GM19035 (cell line): Measurements from ENCODE around the gene LBH.

Experiments
- ATAC-seq: cut with Tn5 transposase; IDR thresholded peaks from one replicate; pipeline ENCODE4 v1.9.1; 2021; ENCODE audit not compliant: unreplicated experiment

Gene LBH

DNA sequence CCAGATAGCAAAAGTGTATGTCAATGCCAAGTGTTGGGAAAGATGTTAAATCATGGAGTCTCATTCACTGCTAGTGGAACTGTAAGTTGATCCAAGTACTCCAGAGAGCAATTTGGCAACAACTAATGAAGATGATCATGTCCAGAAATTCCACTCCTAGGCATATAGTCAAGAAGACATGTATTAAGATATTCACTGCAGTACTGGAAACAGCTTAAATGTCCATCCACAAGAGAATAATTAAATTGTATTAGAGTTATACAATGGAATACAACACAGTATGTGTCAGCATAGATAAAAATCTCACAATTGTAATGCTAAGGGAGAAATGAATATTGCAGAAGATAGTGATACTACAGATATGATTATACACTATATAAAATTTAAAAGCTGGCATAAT, 15.2 kb upstream of the LBH start:
- ATAC-seq = no peak

DNA sequence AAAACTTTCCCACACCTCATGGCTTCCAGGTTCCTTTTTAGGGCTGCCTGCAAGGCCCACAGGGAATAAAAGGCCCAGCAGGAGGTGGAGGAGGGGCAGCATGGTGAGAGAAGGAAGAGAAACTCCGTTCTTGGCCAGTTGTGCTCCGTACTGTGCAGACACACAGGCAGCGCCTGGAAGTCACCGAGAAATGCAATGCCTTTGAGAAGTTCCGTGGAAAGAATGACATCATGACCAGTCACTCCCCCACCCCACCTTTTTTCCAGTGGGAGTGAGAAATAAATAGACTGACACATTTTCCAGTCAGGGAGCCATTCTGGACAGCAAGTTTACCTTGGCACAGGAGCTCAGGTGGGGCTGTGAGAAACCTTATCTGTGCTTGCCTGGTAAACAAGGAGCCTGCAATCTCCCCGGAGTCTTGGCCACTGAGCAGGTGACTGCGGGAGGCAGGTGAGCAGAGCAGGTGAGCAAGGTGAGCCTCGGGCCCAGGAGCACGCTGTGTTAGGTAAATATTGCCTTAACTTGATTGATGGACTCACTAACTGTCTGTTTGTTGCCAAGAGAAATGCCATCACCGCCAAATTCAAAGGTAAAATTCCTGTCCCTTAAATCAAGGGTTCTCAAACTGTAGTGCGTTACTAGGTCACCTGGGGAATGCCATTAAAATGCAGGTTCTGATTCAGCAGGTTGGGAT, 13.5 kb upstream of the LBH start:
- no peak for ATAC-seq

DNA sequence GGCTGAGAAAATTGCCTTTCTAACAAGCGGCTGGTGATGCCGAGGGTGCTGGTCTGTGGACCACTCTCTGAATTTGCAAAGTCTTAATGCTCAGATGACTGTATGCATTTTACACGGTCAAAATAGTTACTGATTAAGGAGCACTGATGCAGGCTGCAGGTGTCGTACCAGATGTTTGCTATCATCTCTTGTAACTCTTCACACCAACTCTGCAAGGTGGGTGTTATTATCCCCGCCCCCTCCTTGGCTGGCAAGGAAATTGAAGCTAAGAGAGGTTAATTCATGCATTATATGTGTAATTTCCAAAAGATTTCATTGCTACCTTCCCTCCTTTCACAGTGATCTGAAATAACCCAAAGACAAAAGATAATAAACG, 13.0 kb upstream of the LBH start:
- no peak for ATAC-seq

DNA sequence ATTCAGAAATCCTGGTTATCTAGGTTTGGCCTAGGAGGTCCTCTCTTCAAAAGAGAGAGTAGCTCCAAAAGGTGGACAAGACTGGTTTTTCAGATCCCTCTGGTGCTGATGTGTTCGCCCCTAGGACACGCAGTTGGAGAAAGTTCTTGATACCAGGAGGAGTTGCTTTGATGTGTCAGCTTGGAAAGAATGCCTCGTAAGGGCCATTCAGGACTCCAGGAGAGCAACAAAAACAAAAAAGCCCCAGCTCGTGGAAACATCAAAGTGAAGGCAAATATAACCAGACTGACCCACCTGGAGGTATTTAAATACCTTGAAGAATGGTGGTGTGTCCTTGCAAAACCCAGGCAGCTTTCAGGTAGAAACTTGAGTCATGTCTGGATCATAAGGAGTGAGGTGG, 12.5 kb upstream of the LBH start:
- no peak for ATAC-seq

DNA sequence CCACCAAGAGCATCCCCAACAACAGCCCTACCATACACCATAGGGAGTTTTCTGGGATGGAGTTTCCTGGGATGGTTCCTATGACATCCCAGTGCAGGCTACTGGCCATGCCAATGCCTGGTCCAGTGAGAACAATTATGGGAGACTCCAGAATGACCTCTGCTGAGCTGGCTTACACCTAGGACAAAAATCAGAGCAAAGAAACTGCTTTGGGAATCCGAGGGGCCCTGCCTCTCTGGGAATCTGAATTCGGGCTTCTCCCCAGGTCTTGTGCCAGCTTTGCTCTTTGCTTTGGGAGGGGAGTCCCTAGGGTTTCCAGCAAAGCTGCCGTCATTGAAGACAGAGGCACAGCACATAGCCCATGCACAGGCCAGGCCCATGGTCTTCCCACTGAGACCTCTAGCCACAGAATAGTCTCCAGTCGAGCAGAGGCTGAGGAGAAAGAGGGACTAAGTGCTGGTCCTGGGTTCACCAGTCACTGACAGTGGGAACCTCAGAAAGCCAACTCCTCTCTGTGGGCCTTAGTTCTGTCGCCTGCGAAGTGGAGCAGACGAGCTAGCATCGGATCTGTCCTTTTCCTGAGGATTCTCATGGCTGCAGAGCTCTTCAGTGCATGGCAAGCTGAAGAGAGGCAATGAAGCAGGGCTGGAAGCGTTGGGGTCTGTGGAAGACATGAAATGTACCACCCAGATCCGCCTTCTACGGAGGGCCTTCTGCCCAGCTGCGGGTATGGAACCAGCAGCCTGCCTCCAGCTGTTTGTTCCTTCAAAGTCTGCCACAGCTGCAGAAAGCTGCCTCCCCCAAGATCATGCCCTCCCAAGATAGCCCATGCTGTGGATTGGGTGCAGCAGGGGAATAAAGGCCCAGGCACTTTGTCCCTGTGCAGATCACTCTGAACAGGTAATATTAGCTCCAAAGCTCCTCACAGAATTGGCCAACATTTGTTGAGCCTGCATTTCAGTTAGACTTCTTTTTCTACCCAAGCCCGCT, 11.2 kb upstream of the LBH start:
- no peak for ATAC-seq

DNA sequence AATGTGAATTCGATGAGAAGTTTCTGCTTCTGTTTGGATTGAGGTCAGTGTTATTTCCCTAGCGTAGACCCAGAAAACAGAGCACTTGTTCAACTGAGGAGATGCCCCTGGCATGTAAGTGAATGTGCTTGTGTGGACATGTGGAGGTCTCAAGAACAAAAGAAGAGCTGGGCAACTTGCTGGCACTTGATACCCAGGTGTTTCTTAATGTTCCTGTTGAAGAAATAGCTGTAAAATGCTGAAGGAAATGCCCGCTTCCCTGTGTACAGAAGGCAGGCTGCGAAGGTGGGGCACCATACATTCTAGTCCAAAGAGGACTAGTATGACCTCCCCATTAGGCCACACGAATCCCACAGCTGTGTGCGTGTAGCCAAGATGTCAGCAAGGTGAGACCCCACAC, 9.8 kb upstream of the LBH start:
- ATAC-seq = no peak

DNA sequence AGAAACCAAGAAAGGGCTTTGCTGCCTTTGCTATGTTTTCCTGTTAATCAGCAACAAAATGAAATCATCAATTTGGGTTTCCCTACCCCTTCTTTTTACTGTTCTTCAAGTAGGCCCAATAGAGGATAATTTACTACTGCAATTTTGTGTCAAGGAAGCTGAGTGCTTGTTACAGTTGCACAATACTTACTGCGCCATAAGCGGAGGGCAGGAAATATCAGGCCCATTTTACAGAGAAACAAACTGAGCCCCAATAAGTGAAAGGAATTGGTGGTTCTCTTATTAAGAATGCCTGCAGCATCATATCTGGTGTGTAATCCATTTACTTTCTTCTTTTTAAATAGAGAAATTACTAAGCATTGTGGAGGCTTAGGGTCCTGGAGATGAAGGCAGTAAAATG, 9.3 kb upstream of the LBH start:
- no peak for ATAC-seq

DNA sequence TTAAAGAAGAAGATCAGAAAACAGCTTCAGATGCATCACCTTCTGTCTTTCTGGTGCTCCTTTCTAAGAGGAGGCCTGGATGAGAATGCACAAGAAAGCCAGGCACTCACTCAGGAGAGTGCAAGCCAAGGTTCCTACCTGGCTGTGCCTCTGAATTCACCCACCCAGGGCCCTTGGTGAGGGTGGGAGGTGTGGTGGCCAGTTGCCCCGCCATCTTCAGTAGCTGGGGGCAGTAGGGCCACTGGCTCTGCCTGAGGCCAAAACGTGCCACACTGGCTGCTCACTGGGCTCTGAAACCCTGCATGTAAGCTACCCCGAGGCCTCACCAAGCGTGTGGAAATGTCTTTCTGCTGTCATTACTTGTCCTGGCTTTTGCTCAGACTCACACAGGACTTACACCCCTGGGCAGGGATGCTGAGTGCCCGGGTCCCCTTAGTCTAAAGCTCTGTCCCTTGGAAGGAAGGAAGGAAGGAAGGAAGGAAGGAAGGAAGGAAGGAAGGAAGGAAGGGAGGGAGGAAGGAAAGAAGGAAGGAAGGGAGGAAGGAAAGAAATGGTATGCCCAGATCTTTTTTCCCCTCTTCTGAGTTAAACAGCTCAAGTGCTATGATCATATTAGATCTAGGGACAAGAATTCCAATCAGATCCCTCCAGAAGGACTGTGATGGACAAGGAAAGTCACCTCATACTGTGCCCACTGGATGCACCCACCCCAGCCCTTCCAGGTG, 8.5 kb upstream of the LBH start:
- ATAC-seq = no peak

DNA sequence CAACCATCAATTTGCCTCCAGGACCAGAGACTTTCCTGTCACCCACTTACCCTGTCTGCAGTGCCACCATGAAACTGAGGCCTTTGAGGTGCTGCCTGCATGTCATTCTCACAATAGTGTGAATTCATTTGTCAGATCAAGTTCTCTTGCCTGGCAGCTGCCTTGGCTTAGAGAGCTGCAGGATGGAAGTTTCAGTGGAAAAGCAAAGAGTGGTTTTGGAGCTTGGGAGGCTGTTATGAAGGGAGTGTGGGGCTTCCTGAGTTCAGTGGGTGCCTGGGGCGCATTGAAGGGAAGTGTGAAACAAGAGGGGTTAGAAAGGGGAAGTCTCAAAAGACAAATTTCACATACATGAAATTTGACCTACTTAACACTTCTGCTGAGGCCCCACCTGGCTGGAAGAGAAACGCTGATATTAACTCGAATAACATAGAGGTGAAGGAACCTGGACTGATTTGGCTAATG, 7.9 kb upstream of the LBH start:
- peak; percentile 43 for ATAC-seq

DNA sequence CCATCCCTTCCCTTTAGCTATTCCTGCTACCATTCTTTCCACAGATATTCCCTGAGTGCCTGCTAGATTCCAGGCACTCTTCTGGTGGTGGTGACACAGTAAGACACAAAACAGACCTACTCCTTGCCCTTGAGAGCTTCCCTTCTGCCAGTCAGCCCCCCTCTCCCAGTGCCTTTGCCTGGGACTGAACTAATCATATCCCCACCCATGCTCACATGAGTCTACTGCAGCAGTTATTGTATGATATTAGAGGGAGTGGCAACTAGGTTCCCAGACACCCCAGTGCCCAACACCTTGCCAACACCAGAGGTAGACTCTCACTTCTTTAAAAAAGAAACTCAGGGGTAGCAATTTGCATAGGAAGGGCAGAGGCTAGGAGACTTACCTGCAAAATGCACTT, 7.2 kb upstream of the LBH start:
- no peak for ATAC-seq

DNA sequence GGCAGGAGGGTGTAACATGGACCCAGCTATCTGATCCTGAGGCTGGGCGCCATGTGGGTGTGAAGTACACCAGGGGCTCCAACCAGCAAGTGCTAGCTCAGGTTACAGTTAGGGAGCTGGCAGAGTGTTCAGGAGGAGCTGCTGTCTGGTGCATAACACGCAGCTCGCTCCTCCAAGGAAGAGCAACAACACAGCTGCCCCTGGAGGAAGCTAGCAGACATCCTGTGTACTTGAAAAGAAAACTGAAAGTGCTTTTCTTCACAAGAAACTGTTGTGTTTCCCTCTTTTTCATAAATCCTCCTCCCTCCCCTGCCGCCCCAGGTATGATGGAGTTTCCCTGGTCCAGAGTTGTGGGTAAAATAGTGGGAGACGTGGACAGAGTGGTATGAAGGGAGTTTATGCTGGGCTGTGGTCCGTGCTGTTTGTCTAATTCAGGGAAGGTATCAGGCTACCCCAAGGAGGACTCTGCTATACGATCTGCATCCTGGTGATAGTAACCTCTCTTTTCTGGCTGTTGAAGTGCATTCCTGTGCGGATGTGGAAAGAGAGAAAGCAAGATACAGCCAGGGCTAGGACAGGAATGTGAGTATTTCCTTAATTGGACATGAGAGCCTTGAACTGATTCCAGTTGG, 6.1 kb upstream of the LBH start:
- ATAC-seq = peak; percentile 47

DNA sequence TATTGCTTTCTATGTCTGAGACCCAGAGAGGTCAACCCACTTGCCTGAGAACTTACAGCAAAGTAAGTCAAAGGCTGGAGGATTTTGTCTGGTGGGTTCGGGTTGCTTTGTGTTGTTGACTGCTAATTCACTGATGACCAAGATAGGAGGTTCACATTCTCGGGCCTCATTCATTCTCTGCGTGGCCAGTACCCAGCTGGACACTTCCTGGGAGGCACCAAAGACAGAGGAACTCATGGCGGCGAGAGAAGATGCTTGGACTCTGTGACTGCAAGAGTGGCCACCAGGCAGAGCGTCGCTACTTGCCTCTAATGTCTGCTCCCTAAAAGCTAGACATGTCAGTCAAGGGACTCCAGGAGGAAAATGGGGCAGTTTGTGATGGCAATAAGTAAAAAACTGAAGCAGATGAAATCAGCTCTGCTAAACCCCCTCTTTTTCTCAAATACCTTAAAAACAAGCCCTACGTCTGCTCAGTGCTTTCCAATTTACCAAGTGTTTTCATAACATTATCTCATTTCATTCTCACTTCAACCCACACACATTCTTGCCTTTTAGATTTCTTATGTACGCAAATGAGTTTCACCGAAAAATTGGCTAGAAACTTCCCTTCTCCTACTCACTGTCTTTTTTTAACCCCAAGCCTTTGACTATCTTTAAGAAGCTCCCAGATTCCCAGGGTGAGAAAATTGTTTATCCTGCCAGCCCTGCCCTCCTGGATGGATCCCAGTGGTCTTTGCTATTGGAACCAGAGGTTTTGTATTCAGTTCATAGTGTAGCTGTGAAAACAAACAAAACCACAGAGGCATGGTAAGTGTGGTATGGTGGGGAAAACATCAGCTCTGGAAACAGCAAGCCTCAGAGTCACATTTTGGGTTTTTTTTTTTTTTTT, 4.9 kb upstream of the LBH start:
- ATAC-seq = no peak

DNA sequence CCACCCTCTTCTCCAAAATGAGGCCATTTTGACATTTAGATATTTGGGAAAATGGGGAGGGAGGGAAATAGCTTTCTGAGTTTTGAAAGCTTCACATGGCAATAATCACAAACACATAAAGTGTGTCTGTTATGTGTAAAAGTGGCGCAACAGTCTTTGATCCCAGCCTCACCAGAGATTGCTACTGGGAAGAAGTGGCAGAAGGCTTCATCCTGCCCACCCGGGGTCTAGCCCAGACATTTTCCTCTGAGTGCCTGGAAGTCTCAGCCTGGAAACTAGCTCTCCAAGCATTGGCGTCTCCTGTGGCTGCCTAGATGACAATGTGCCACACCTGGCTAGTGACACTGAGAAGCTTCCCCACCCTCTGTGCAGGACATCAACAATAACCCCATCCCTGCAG, 1.7 kb upstream of the LBH start:
- no peak for ATAC-seq

DNA sequence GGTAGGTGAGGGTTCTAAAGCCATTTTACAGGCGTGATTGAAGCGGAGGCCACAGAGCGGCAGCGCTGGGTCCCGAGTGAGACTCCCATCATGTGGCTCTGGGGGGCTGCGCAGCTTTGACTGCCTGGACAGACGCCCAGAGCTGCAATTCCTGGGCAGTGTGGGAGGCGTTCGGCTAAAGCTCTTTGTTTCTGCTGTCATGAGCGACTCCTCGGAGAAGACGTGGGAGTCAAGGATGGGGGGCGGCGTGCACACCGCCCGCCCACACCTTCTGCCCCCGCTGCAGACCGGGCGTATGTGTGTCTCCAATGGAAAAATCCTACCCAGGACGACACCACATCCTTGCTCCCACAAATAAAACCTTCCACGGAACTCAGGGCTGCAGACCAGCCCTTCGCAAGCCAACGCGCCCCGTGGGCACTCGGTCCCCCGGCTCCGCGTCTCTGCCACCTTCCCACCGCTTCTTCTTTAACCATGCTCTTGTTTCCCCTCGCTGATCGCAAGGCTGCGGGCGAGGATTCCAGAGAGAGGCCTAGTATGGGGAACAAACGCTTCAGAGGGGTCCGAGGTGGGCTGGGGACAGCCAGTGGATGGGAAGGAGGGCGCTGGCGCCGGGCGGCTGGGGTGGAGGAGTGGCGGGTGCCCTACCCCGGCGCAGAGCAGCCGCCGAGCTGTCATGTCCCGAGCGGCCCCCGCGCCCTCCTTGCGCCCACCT, 680 bp upstream of the LBH start:
- peak; percentile 11 for ATAC-seq

DNA sequence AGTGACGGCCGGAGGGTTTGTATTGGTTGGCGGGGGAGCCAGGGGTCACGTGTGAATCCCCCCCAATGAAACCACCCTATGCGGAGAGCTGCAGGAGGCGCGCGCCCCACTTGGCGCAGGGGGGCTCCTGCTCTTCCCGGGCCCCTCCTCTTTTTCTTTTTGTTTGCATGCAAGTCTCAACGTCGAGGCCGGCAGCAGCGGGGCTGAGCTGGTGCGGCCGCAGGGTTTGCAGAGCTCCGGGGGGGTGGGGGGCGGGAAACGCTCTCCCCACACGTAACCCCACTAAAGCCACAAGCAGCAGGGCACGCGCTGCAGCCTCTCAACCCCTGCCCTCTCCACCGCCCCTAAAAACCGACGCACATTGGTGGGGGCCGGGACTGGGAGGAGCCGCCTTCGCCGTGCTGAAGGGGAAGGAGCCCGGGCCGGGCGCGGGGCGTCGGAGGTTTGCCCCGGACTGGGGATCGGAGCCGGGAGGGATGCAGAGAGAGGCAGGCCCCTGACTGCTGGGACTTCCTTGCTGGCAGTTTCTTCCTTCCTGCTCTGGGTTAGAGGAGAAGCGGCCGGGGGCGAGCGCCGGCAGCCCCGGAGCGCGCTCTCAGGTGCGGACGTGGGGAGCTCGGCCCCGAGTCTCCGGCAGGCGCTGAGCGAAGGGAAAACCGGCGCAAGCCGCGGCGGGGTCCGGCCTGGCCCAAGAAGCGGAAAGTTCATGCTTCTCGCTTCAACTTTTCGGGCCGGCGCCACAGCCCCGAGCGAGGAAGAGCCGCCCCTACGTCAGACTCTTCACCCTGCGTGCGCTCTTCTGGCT, 864 bp downstream of the LBH start:
- peak; percentile 30 for ATAC-seq

DNA sequence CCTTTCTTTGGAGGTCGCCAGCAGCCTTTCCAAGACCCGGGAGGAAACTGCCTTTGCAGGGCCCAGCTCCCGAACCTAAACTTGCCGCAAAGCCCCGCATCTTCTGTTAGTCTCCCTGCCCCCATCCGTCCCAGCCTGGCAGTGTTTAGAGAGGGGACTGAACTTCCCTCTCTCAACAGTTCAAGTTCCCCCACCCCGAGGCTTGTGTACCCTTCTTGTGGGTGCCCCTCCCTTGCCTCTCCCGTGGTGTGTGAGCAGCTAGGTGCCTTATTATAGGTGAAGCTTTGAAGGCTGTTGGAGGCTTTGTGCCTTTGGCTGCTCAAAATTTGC, 1.4 kb downstream of the LBH start:
- ATAC-seq = peak; percentile 11

DNA sequence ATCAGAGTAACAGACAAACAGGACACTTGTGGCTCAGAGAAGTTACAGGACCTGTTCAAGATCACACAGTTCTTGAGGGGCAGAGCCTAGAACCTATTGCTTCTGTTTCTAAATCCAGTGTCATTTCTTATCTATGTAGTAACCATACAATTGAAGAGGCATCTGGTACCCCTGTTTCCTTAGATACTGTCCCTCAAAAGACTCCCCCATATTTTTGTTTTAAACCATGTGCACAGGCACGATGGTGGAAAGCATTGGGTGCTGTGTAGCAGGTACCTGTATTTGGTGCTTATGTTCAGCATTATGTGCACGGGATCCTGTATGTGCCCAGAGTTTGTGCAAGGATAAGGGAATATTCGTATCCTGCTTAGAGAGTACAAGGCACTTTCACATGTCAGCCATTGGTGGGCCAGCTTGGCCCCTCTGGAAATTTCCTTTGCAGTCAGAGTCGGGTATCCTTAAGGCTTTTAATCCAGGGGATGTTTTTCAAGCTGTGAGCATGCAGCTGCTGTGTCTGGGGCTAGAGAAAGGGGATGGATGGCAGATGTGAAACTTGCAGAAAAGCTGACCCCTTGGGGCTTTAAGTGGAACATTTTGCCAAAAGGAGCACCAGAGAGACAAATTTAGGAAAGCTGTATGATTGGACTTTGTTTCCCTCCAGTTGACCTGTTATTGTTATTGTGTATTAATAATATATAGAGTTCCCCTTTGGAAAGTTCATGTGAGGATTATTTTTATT, 2.1 kb downstream of the LBH start:
- ATAC-seq = no peak
